Neuronal stem cell (in vitro differentiated cells): ENCODE measurements around the gene PITPNM1.
"Not testable (repeated sequence)": the region's sequence is repeated elsewhere in the genome, so short reads cannot be mapped to it uniquely, and the experiment has no call there.

Source experiments
- DNase-seq: peaks from one replicate; pipeline ENCODE4 v3.0.0-alpha.2; 2013; ENCODE audit warnings: low spot score
- H2AFZ ChIP-seq: one replicate; pipeline ENCODE4 v1.6.1; 2013; ENCODE audit warnings: mild to moderate bottlenecking, low read length, inconsistent platforms
- H2AK5ac ChIP-seq: 2 replicates; pipeline ENCODE4 v1.6.1; 2013; ENCODE audit warnings: low read depth, mild to moderate bottlenecking, inconsistent platforms, low read length, moderate library complexity, mixed read lengths
- H2BK120ac ChIP-seq: 2 replicates; pipeline ENCODE4 v1.6.1; 2013; ENCODE audit warnings: low read depth, mild to moderate bottlenecking, inconsistent platforms, low read length, moderate library complexity, mixed read lengths
- H2BK12ac ChIP-seq: one replicate; pipeline ENCODE4 v1.6.1; 2013; ENCODE audit warnings: low read length, inconsistent platforms
- H2BK15ac ChIP-seq: 2 replicates; pipeline ENCODE4 v1.6.1; 2013; ENCODE audit warnings: mild to moderate bottlenecking, low read length, inconsistent platforms, mixed read lengths
- H2BK5ac ChIP-seq: one replicate; pipeline ENCODE4 v1.6.1; 2013; ENCODE audit warnings: inconsistent platforms, mild to moderate bottlenecking, low read length, moderate library complexity
- H3K14ac ChIP-seq: one replicate; pipeline ENCODE4 v1.6.1; 2013; ENCODE audit warnings: low read length, inconsistent platforms
- H3K18ac ChIP-seq: 2 replicates; pipeline ENCODE4 v1.6.1; 2013; ENCODE audit warnings: low read length, inconsistent platforms
- H3K23ac ChIP-seq: 2 replicates; pipeline ENCODE4 v1.6.1; 2013; ENCODE audit warnings: low read depth, mild to moderate bottlenecking, mixed read lengths, low read length, inconsistent platforms; ENCODE audit not compliant: poor library complexity
- H3K27ac ChIP-seq: replicated peaks from 3 replicates; pipeline ENCODE4 v1.5.1; 2013; ENCODE audit warnings: low read length, inconsistent platforms
- H3K27me3 ChIP-seq, 3 experiments: 2 replicates each; pipeline ENCODE4 v1.6.1; 2013; ENCODE audit warnings: low read length in 3 of 3, mild to moderate bottlenecking in 2 of 3, inconsistent platforms in 1 of 3, low read depth in 1 of 3, mixed read lengths in 1 of 3, moderate library complexity in 1 of 3; ENCODE audit not compliant: control insufficient read depth in 3 of 3, insufficient read depth in 3 of 3
- H3K36me3 ChIP-seq, 2 donors: replicated peaks in 1 of 2; 2 replicates each; pipeline ENCODE4 v1.6.1; 2013; ENCODE audit warnings: low read length in 2 of 2; ENCODE audit not compliant: control insufficient read depth in 2 of 2, insufficient read depth in 2 of 2
- H3K4ac ChIP-seq: 2 replicates; pipeline ENCODE4 v1.6.1; 2013; ENCODE audit warnings: inconsistent platforms, mild to moderate bottlenecking, low read length, moderate library complexity
- H3K4me1 ChIP-seq, 2 donors: 1 replicate in 1 of 2; 2 replicates in 1 of 2; pipeline ENCODE4 v1.6.1; 2013; ENCODE audit warnings: low read length in 2 of 2, low read depth in 1 of 2; ENCODE audit not compliant: control insufficient read depth in 2 of 2, insufficient read depth in 1 of 2
- H3K4me2 ChIP-seq: one replicate; pipeline ENCODE4 v1.6.1; 2013; ENCODE audit warnings: mild to moderate bottlenecking, low read length, inconsistent platforms; ENCODE audit not compliant: insufficient read depth, poor library complexity, severe bottlenecking
- H3K4me3 ChIP-seq, 2 donors: 2 replicates each; pipeline ENCODE4 v1.5.1; 2013; ENCODE audit warnings: low read length in 2 of 2, mild to moderate bottlenecking in 2 of 2, inconsistent platforms in 1 of 2, moderate library complexity in 1 of 2
- H3K79me1 ChIP-seq: one replicate; pipeline ENCODE4 v1.6.1; 2013; ENCODE audit warnings: low read depth, mild to moderate bottlenecking, inconsistent platforms, low read length, moderate library complexity
- H3K9ac ChIP-seq: one replicate; pipeline ENCODE4 v1.6.1; 2013; ENCODE audit warnings: mild to moderate bottlenecking, low read depth, low read length, inconsistent platforms; ENCODE audit not compliant: poor library complexity
- H3K9me3 ChIP-seq, 2 donors: replicated peaks in 1 of 2; 2 replicates each; pipeline versions ENCODE3 to v1.6.1; 2013; ENCODE audit warnings: low read length in 2 of 2, mild to moderate bottlenecking in 2 of 2, inconsistent platforms in 1 of 2, low read depth in 1 of 2, mixed read lengths in 1 of 2, moderate library complexity in 1 of 2; ENCODE audit not compliant: control insufficient read depth in 2 of 2, insufficient read depth in 1 of 2
- H4K8ac ChIP-seq: one replicate; pipeline ENCODE4 v1.6.1; 2013; ENCODE audit warnings: low read depth, mild to moderate bottlenecking, inconsistent platforms, low read length, moderate library complexity
- H4K91ac ChIP-seq: one replicate; pipeline ENCODE4 v1.6.1; 2013; ENCODE audit warnings: low read length, low read depth, mild to moderate bottlenecking, inconsistent platforms; ENCODE audit not compliant: poor library complexity
- WGBS, 2 donors: extraction: QIAGEN DNeasy Blood & Tissue Kit; methylation state at CpG; one replicate each; pipeline ENCODE4 v1.1.7; 2013; ENCODE audit warnings: missing lambda C conversion rate in 2 of 2, mixed read lengths in 1 of 2; ENCODE audit not compliant: insufficient read length in 2 of 2, insufficient replicate concordance in 1 of 2; ENCODE audit errors: extremely low coverage in 2 of 2; 5-methylcytosine and 5-hydroxymethylcytosine counted together

PITPNM1 gene

GRCh38 chr11:67466962-67467771 lies 38.0 kb downstream of the PITPNM1 start:
- H2AK5ac ChIP-seq: peak overlapping the region; percentile 61
- H4K91ac ChIP-seq: no peak overlapping the region
- peak overlapping the region; percentile 75 for H2BK15ac ChIP-seq
- H3K27me3 ChIP-seq: peaks cover 0 to 2% (median 0%) of the 10 kb centered on the region in 3 experiments
- peaks cover 5% of the 10 kb centered on the region for H3K79me1 ChIP-seq
- H2BK5ac ChIP-seq: peak overlapping the region; percentile 53
- H3K4ac ChIP-seq: peak overlapping the region; percentile 84
- no peak overlapping the region for H3K14ac ChIP-seq
- H3K4me2 ChIP-seq: no peak overlapping the region
- H2BK120ac ChIP-seq: no peak overlapping the region
- peaks cover 0 to 11% of the 10 kb centered on the region in 2 donors for H3K36me3 ChIP-seq
- no peak overlapping the region for H3K27ac ChIP-seq
- H3K4me3 ChIP-seq: peak overlapping the region in 1 of 2 donors; percentile 9
- H3K9me3 ChIP-seq: peaks cover 0 to 1% of the 10 kb centered on the region in 2 donors
- H3K23ac ChIP-seq: peak overlapping the region; percentile 73
- no peak overlapping the region for H2AFZ ChIP-seq
- peaks cover 11 to 15% of the 10 kb centered on the region in 2 donors for H3K4me1 ChIP-seq
- DNase-seq: no peak
- no peak overlapping the region for H3K9ac ChIP-seq
- WGBS, 2 donors: no CpG with 5 or more reads among the region's 11 CpGs
- H2BK12ac ChIP-seq: no peak overlapping the region
- H3K18ac ChIP-seq: peak overlapping the region; percentile 48
- no peak overlapping the region for H4K8ac ChIP-seq

DNA sequence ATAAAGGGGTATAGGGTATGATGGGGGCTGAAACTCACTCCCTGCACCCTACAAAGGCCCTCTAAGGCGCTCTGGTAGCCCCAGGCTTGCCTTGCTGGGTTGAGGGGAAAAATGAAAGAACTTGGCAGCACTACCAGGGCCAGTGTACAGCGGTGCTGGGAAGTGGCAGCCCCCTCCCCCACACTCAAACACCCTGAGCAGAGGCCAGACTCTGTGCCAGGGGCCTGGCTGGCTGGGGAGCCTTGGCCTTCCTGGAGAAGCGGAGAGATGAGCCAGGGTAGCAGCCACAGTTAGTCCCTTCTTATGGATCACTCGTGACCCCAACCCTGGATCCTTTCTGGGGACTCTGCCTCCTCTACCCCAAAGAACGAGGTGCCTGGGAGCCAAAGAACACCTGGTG lies 38.8 kb downstream of the PITPNM1 start:
- Histone ChIP-seq H3K9ac (no peak overlapping the region), H3K27me3 (no peaks in the 10 kb centered on the region), H3K4me3 (no peak overlapping the region), H4K91ac (no peak overlapping the region), H3K4me1 (peaks cover 11 to 15% of the 10 kb centered on the region in 2 donors), H3K14ac (no peak overlapping the region), H2BK15ac (no peak overlapping the region), H2AK5ac (no peak overlapping the region), H3K9me3 (peaks cover 0 to 1% of the 10 kb centered on the region in 2 donors), H3K23ac (no peak overlapping the region), H2BK120ac (no peak overlapping the region), H3K4me2 (no peak overlapping the region), H2BK5ac (no peak overlapping the region), H4K8ac (no peak overlapping the region), H3K18ac (no peak overlapping the region), H2AFZ (no peak overlapping the region), H3K27ac (peak overlapping the region; percentile 20), H2BK12ac (no peak overlapping the region), H3K36me3 (peaks cover 0 to 11% of the 10 kb centered on the region in 2 donors), H3K79me1 (peaks cover 5% of the 10 kb centered on the region), H3K4ac (no peak overlapping the region)
- no peak for DNase-seq
- WGBS, 2 donors: no CpG with 5 or more reads among the region's 5 CpGs

DNA sequence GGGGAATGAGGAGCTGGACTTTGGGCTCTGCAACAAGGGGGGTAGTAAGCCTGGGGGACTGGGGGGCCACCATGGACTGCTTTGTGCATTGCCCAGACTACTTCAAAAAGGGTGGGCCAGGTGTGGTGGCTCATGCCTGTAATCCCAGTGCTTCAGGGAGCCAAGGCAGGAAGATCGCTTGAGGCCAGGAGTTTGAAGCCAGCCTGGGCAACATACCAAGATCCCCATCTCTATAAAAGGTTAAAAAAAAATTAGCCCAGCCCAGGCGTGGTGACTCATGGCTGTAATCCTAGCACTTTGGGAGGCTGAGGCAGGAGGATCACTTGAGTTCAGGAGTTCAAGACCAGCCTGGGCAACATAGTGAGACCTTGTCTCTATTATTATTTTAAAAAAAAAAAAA lies 39.6 kb downstream of the PITPNM1 start:
- not testable (repeated sequence) for H4K91ac ChIP-seq, H3K9ac ChIP-seq, H2BK120ac ChIP-seq, H3K9me3 ChIP-seq, DNase-seq, H3K14ac ChIP-seq, H3K18ac ChIP-seq, H2AFZ ChIP-seq, H3K4ac ChIP-seq, H4K8ac ChIP-seq, H2BK5ac ChIP-seq, H3K27me3 ChIP-seq, H3K79me1 ChIP-seq, H3K27ac ChIP-seq, H2BK15ac ChIP-seq, H3K23ac ChIP-seq, H2BK12ac ChIP-seq
- peak overlapping the region; percentile 58 to 93 for H3K4me3 ChIP-seq
- peak overlapping the region; percentile 90 for H3K4me2 ChIP-seq
- no CpG with 5 or more reads among the region's 2 CpGs for WGBS, 2 donors
- peak overlapping the region; percentile 94 for H2AK5ac ChIP-seq
- H3K4me1 ChIP-seq: peaks cover 11 to 15% of the 10 kb centered on the region in 2 donors
- H3K36me3 ChIP-seq: peaks cover 0 to 11% of the 10 kb centered on the region in 2 donors

DNA sequence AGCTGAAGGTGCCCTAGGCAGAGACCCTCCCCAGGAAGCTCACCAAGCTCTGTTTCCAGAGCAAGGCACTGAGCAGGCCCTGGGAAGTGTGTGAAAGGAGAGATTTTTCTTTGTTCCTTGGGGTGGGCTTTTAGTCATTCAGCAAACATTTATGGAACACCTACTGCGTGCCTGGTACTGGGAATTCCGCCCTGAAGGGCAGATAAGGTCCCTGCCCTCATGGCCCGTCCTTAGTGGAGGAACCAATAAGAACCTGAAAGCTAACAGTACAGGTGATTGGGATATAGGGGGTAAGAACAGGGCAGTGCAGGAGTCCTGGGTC lies 40.0 kb downstream of the PITPNM1 start:
- peak overlapping the region; percentile 91 for H2BK5ac ChIP-seq
- peaks cover 0 to 1% of the 10 kb centered on the region in 2 donors for H3K9me3 ChIP-seq
- H3K27me3 ChIP-seq: no peaks in the 10 kb centered on the region
- peak overlapping the region; percentile 90 for H3K4me2 ChIP-seq
- H2BK120ac ChIP-seq: no peak overlapping the region
- peak overlapping the region; percentile 99 for H3K9ac ChIP-seq
- H3K23ac ChIP-seq: no peak overlapping the region
- H3K4me3 ChIP-seq: peak overlapping the region; percentile 58 to 93
- H3K79me1 ChIP-seq: peaks cover 5% of the 10 kb centered on the region
- no peak overlapping the region for H2BK12ac ChIP-seq
- peak overlapping the region; percentile 19 for H2BK15ac ChIP-seq
- H3K18ac ChIP-seq: peak overlapping the region; percentile 96
- peak overlapping the region; percentile 83 for H2AFZ ChIP-seq
- H3K4me1 ChIP-seq: peaks cover 11 to 15% of the 10 kb centered on the region in 2 donors
- no peak overlapping the region for H4K8ac ChIP-seq
- H3K4ac ChIP-seq: peak overlapping the region; percentile 85
- peak overlapping the region; percentile 87 for H4K91ac ChIP-seq
- H2AK5ac ChIP-seq: peak overlapping the region; percentile 94
- peaks cover 0 to 11% of the 10 kb centered on the region in 2 donors for H3K36me3 ChIP-seq
- WGBS, 2 donors: no CpG with 5 or more reads among the region's 3 CpGs
- no peak overlapping the region for H3K14ac ChIP-seq
- DNase-seq: no peak
- peak overlapping the region; percentile 61 for H3K27ac ChIP-seq
